ENCODE measurements around the gene NCBP2L.
A peak's percentile ranks its signal among the peaks of the same experiment; 100 is the strongest.
"Not testable (repeated sequence)": the region's sequence is repeated elsewhere in the genome, so short reads cannot be mapped to it uniquely, and the experiment has no call there.

The NCBP2L gene

DNA sequence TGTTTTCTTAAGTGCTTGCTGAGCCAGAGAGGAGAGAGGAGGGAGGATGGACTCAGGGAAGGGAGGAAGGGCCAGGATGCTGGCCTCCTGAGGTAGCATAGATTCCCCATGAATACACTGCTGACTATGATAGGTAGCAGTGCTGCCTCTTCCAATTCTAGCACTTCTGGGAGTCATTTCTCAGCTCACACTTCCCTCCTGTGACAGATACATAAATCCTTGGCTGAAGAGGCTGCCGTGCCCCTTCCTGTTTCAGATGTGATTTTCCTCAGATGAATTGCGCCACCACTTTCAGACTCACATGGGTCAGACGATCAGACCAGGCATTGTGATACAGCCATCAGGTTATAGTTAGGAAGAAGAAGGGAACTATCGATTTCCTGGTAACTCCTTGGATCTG lies 24.3 kb upstream of the NCBP2L start:
- no peak for DNase-seq

DNA sequence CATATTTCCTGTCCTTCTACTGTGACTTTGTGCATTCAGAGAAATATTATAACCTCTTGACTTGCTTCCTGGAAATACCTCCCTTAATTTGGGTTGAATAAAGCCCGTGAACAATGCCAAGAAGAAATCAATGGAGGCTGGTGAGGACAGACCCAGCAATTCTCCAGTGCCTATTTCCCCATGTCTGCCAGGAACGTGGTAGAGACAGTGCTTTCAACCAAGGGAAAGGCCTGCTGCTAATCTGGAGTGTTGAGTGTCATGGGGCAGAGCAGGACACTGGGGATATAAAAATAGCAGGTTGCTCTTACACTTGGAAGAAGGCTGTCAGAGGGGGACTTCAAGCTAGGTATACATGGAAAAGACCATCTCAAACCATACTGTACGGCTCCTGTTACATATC lies 21.8 kb upstream of the NCBP2L start:
- no peak for DNase-seq

DNA sequence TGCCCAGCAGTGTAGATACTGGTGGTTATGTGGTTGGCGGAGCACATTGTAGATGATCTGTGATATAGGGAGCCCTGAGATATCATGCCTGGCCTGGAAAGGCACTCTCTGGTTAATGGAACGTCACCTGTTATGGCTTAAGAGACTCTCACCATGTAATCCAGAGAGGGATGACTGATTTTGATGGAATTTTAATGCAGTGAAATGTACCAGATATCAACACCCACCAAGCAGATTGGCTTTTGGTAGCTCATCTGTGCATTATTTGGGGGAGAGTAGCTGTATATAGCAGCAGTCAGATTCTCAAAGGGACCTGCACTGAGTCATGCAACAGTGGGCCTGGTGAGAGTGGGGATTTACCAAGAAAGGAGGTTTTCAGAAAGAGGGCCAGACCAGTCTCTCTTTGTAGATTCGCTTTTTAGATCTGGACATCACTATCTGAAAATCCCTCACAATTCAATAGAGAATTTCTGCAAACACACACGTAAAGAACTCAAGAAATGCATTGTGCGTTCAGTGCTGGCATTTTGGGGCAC lies 19.2 kb upstream of the NCBP2L start:
- DNase-seq: no peak

DNA sequence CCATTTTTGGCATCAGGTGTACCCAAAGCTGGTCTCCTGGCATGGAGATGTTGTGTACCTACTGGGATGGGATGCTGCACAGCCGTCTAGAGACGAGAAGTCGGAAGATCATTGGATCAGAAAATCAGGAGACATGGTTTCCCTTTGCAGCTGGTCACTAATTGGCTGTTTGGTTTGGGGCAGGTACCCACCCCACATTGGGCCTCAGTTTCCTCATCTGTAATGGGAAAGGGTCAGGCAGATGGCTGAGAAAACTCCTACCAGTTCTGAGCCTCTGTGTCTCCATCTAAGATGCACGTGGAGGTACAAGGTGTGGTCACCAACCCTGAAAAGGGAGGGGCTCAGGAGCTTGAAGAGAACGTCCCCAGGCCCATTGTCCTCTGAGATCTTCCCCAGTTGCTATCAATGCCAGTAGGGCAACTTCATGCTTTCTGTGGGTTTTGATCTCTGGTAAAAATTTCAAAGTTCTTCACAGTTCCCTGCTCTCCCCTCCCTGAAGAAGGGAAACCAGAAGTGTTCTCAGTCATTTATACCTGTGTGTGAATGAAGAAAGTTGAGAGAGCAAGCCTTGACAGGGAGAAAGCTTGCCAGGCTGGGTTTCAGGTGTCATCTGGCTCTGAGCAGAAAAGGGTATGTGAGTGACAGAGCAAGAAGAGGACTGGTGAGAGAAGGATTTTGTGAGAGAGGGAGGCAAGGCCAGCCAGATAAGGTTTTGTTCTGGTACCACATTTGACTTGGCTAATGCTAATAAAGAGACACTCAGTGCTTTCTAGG lies 17.0 kb upstream of the NCBP2L start:
- DNase-seq: no peak

DNA sequence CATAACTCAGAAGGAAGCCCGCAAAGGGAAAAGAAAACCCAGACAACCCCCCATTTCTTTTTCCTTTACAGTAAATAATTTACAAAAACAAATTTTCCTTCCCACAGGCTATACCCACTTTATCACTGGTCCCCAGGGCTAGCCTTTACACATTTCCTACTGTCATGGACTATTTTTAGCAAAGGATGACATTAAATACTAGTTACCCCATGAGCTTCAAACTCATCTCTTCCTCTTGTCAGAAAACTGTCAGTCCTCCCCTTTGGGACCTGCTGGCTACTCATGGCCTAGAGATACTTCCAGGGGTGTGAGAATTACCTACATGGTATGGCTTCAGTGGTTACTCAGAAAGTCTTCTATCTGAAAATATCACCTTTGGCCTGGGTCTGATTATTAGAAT lies 13.9 kb upstream of the NCBP2L start:
- no peak for DNase-seq

DNA sequence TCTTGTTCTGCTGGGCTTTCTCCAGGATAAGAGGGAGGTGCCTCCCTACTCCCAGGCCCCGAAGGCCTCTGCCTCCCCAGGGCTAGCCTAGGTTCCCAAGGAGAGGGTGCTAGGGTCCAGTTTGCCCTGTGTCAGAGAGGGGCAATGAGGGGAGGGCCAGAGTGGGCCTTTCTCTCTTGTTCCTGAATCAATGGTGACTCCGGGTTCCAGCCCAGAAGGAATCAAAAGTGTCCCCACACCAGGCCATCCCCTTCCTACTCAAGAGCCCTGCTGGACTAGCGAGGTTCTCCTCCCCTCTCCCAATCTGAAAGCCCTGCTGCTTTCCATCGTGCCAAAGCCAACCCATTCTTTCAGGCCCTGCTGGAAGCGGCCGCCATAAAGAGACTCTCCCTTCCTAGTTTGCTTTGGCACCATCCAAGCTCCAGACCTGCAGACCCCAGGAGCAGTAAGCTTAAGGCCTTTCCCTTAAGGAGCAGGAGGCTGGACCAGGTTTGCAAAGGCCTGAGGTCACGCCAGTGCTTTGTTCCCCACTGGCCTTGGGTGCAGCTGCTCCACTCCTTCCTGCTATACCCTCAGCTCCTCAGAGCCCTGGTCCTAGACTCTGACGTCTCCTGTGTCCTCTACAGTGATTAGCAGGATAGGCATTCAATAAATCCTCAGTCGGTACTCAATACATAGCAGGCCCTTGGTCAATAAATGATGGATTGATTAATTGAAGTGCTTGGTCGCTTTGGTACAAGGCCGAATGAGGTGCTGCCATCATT lies 12.5 kb upstream of the NCBP2L start:
- DNase-seq: no peak

DNA sequence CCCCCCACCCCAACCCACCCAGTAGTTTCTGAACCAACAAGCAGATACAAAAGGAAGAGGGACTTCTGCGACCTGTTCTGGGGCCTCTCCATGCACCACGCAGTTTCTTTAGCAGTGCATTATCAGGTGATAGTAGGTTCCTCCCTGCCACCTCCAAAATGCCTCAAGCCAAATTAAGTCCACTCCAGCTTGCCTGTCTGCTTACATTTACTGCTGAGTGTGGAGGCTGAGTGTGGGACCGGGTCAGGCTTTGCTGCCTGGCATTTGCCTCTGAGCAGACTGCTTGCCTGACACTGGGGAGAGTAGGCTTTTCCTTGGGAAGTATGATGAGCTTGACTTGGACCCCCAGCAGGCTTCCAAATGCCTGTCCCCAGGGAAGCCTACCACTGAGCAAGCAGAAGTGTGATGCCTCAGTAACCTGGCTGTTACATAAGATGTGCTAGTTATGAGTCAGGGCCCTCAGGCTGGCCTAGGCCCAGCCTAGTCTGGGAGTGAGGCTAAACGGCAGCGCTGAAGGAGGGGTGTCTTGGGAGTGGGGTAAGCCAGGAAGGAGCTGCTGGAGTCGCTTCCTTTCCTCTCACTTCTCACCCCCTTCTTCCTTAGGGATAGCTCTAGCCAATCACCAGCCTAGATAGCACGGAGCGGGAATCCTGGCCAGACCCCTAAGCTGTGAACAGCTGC lies 10.9 kb upstream of the NCBP2L start:
- DNase-seq: no peak

DNA sequence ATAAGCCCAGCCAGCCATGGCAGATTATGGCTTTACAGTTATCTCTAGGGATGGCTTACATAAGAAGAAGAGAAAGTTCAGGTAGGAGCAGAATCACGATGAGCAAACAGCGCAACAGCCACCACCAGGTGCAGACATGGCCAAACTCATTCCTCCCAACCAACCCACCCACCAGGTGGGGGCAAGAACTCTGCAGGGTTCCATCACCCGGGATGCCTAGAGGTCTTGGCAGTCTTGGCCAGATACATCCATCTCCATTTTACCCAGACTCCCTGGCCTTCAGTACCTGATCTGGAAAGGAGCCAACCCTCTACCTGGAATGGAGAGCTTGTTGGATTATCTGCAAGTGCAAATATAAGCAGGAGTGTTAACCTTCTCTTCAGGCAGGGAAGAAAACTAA lies 9.5 kb upstream of the NCBP2L start:
- no peak for DNase-seq

DNA sequence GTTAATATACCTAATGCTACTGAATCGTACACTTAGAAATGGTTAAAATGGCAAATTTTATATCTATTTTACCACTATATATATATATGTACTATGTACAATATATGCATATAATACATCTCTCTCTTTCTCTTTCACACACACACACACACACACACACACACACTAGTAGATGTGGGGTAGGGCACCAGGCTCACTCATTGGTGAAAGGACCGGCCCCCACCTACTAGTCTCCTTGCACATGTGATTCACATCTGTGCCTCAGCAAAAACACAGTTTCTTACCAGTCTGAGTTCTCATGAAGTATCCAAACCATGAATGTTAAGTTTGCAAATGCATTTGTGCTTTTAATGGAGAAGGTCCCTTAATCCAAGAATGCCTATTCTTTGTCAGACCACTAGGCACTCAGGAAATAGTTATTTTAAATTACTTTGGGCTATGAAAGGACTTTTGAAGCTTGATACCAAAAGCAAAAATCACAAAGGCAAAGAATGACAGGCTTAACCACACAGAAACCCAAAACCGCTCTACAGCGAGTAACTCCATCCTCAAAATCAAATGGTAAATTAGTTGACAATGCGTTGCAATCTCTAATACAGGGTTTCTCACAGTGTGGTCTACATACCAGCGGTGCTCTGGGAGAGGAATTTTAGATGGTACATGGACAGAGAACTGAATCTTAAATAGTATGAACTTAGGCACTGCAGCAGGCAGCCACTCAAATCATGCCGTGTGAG lies 7.8 kb upstream of the NCBP2L start:
- DNase-seq: no peak

DNA sequence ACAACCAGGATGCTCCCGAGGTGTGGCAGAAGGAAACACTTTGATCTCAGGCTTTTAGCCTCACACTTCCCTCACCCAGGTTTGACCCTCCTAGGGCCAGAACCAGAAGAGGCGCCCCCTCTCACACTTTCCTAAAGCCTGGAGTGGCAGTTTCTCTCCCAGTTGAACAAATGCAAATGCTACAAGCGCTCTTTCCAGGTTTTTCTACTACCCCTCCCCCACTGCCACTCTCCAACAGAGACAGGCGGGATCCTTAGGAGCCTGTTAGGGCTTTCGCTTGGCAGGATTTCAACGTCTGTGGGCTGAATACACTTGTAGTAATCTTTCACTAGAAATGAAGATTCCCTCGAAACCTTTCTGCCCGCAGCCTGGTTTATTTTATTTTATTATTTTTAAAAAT lies 4.3 kb upstream of the NCBP2L start:
- no peak for DNase-seq

DNA sequence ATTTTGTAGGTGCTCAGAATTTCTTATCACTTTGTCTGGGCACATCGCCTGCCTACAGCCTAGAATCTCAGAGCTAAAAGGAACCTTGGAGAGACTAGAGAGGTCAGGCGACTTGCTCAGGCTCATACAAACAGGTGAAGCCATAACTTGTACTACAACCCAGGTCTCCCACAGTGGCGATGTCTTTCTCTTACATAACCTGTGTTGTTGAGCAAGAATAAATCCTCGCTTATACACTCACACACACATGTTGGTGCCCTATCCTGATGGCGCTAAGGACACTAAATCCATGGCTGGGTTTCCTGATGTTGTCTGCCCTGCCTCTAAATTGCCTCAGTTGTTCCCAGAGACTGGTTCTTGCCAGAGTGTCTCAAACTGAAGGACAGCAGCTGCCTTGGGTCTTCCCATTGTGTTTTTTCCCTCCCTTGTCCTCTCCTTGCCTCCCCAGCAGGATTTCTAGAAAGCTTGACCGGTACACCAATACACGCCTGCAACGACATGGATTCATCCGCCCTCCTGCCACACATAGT lies 3.6 kb upstream of the NCBP2L start:
- no peak for DNase-seq

DNA sequence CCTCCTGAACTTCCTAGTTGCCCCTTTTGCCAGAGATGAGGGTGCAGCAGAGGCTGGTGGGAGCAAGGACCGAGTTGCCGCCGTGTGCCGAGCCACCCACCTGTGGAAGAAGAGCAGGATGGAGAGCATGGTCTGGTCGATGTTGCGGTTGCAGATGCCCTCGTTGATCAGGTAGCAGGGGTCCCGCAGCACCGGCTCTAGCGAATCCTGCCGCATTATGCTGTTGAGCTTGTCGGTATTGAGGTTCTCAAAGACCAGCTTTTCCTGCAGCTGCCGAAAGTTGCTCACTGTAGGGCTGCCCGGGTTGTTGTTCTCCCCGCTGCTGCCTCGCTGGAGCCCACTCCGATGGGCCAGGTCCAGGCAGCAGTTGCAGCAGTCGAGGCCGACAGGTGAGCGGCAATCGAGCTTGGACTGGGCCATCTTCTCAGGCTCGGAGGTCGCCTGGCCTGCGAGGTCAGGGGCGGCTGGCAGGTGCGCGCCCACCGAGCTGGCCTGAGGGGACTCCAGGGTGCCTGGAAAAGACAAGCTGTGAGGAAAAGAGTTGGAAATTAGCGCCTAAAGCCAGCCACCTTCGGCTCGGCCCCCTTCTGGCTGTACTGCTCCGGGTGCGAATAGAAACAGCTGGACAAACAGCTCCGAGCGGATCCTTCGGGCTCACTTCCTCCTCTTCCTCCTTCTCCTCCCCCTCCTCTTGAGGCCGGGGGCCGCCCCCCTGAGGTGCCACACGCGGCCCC lies 2.4 kb upstream of the NCBP2L start:
- DNase-seq: no peak

DNA sequence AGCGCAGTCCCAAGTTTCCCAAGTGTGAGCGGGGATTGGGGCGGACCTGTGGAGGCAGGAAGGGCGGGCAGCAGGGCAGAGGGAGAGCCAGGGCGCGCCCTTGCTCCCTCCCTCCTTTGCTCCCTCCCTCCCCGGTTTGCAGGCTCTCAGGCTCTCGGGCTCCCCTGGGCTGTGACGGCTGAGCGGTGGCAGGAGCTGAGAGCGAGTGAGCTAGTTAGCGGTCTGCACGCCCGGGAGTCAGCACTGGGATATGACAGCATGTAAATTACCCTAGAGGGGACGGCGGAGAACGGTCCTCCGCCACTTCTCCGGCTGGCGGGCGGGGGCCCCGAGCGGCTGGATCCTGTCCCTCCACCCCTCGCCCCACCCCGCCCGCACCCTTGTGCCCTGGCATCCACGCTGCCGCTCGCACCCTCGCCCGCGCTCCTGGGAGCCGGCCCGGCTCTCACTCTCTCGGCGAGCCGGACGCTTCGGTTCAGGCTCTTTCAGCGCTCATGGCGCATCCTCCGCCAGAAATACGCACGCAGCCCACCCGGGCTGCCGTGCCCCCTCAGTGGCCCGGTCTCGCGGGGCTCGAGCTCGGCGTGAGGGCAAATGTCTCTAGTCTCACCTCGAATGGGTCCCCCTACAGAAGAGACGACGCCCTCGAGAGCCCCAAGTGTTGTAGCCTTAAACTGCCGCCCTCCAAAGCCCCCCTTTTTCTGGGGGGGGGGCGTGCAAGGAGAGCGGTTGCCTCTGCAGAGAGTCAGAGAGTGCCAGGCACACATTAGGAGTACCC lies 1.6 kb upstream of the NCBP2L start, which contains the start of gene TSC22D3:
Gene TSC22D3, minus strand, starts transcription at position 54 of the 778 bp plus-strand sequence. CDS start 368 bp downstream, outside the sequence.
- peak; percentile 60 for DNase-seq

DNA sequence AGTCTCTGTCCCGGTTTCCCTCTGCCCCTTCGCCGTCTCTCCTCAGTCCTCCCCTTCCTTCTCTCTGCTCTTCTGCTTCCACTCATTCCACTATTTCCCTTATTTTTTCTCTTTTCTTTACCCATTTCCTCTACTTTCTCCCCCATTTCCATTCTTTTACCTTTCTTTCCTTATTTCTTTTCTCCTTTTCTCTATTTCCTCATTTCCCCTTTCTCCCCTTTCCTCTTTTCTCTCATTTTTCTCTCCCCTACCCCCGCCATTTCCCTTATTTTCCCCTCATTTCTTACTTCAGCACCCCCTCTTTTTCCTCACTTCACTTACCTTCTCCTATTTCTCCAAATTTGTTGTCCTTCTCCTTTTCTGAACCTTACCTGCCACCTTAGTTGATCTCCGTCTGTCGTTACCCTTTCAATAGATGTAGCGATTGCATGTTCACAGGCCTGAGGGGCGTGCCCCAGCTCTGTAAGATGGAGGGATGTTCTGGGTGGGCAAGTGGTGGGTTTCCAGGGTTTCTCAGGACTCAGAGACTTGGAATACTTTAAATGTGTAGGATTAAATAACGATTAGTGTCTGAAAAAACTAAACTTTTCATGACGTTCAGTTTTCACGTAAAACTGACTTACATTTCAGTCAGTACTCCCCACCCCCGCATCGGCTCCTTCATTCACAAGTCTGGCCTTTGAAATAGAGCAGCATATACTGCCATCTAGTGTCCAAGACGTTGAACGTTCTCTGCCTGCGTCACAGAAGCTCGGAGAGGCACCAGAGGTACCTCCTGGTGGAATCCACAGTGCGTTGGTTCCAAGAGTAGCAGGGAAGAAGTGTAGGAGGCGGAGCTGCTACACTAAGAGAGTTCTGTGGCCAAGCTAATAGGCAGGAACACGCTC lies 641 bp upstream of the NCBP2L start:
- peak; percentile 72 for DNase-seq

DNA sequence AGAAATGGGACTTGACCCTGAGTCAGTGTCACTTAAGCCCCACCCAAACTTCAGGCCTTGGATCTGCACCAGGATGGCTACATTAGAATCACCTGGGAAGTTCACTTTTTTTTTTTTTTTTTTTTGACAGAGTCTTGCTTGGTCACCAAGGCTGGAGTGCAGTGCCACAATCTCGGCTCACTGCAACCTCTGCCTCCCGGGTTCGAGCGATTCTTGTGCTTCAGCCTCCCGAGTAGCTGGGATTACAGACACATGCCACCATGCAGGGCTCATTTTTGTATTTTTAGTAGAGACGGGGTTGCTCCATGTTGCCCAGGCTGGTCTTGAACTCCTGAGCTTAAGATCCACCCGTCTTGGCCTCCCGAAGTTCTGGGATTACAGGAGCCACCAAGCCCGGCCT lies 3.0 kb downstream of the NCBP2L start:
- no peak for DNase-seq

DNA sequence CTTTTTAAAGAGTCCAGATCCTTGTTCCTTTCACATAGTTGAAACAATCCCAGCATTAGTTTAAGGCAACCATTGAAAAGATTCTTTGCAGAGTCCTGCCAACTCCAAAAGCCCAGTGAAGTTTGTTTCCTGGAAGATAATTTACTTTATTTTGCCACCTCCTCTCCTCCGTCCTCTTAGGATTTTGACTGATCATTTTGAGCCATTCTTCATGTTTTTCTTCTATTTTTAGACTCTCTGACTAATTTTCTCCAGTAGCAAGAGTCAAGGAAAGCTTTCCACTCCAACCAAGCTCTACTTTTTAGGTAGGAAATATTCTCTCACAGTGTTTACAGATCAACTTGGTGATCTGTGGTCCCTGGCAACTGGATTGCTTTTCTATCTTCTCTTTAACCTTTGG lies 10.3 kb downstream of the NCBP2L start:
- DNase-seq: no peak

DNA sequence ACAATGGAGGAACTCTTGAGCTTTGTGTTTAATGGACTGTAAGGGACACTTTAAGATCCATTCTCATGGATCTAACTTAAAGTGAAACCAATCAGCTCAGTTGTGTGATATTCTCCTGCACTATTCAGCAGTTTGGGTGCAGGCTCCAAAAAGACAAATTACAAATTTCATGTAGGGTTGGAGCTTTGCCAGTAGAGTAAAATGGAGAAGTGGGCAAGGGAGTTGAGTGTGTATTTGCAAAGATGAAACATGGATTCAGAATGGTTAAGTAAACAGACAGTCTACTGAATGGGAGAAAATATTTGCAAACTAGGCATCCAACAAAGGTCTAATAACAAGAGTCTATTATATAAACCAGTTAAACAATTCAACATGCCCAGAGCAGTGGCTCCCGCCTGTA lies 26.9 kb downstream of the NCBP2L start:
- DNase-seq: no peak

DNA sequence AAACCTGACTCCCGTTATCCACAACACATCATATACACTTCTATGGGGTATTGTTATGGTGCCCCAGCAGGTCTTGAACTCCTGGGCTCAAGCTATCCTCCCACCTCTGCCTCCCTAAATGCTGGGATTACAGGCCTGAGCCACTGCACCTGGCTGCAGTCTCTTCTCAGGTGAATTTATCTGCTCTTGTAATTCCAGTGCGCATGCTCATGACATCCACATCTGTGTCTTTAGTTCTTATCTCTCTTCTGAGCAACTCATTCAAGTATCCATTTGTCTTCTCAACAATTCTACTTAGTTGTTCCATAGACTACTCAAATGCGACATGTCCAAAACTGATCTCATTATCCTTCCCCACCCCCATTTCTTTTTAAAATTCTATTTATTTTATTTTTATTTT lies 27.6 kb downstream of the NCBP2L start:
- DNase-seq: no peak

DNA sequence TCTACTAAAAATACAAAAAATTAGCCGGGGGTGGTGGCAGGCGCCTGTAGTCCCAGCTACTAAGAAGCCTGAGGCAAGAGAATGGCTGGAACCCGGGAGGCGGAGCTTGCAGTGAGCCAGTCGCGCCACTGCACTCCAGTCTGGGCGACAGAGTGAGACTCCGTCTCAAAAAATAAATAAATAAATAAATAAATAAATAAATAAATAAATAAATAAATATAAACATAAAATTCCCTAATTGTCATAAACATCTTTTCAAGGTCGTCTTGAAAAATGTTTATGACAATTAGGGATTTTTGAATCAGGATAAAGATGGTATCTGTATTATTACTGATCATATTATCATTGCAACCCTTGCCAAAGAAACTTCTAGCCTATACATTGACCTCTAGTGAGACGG lies 32.5 kb downstream of the NCBP2L start:
- DNase-seq: not testable (repeated sequence)
